ENCODE data around the gene BDP1.

- TF ChIP-seq, protein P1, sequence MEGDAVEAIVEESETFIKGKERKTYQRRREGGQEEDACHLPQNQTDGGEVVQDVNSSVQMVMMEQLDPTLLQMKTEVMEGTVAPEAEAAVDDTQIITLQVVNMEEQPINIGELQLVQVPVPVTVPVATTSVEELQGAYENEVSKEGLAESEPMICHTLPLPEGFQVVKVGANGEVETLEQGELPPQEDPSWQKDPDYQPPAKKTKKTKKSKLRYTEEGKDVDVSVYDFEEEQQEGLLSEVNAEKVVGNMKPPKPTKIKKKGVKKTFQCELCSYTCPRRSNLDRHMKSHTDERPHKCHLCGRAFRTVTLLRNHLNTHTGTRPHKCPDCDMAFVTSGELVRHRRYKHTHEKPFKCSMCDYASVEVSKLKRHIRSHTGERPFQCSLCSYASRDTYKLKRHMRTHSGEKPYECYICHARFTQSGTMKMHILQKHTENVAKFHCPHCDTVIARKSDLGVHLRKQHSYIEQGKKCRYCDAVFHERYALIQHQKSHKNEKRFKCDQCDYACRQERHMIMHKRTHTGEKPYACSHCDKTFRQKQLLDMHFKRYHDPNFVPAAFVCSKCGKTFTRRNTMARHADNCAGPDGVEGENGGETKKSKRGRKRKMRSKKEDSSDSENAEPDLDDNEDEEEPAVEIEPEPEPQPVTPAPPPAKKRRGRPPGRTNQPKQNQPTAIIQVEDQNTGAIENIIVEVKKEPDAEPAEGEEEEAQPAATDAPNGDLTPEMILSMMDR (IDR thresholded peaks at IDR 0.05), result no peak
- TF ChIP-seq POLR2A (IDR thresholded peaks at IDR 0.05), result no peak
Measured at GRCh38 chr5:71454913-71455312, 538 bp upstream of the BDP1 start.

Data from testis (tissue), 2 donors.